ENCODE data around the gene PUS10.
"Not testable (repeated sequence)": the region's sequence is repeated elsewhere in the genome, so short reads cannot be mapped to it uniquely, and the experiment has no call there.

The PUS10 gene

GRCh38 chr2:60936757-60937156 is 81.3 kb downstream of the PUS10 start:
- TF ChIP-seq, protein P1, sequence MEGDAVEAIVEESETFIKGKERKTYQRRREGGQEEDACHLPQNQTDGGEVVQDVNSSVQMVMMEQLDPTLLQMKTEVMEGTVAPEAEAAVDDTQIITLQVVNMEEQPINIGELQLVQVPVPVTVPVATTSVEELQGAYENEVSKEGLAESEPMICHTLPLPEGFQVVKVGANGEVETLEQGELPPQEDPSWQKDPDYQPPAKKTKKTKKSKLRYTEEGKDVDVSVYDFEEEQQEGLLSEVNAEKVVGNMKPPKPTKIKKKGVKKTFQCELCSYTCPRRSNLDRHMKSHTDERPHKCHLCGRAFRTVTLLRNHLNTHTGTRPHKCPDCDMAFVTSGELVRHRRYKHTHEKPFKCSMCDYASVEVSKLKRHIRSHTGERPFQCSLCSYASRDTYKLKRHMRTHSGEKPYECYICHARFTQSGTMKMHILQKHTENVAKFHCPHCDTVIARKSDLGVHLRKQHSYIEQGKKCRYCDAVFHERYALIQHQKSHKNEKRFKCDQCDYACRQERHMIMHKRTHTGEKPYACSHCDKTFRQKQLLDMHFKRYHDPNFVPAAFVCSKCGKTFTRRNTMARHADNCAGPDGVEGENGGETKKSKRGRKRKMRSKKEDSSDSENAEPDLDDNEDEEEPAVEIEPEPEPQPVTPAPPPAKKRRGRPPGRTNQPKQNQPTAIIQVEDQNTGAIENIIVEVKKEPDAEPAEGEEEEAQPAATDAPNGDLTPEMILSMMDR (IDR thresholded peaks at IDR 0.05; ENCODE audit: low read length, missing control alignments): no peak
- no peak for DNase-seq (ENCODE audit: low read depth)
- H3K4me3 ChIP-seq (replicated peaks; ENCODE audit: low read depth, low read length): no peak overlapping the region

DNA sequence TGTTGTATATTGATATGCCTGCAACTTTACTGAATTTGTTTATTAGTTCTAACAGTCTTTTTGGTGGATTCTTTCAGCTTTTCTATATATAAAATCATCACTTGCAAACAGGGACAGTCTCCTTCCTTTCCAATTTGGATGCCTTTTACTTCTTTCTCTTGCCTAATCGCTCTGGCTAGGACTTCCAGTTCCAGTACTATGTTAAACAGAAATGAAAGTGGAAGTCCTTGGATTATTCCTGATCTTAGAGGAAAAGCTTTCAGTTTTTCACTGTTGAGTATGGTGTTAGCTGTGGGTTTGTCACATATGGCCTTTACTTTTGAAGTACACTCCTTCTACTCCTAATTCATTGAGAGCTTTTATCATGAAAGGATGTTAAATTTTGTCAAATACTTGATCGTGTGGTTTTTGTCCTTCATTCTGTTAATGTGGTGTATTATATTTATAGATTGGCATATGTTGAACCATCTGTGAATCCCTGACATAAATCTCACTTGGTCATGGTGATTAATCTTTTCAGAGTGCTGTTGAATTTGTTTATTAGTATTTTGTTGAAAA is 83.8 kb downstream of the PUS10 start:
- TF ChIP-seq, protein P1 (IDR thresholded peaks at IDR 0.05; ENCODE audit: low read length, missing control alignments): no peak
- peak; percentile 14 for DNase-seq (ENCODE audit: low read depth)

DNA sequence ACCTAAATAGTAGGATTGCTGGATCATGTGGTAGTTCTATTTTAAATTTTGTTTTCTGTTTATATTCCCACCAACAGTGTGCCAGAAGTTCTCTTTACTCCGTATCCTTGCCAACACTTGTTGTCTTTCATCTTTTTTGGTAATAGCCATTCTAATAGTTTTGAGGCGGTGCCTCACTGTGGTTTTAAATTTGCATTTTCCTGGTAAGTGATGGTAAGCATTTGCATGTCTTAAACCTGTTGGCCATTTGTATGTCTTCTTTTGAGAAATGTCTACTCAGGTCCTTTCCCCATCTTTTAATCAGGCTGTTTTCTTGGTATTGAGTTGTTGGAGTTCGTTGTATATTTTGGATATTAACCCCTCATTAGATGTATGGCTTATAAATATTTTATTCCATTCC is 85.1 kb downstream of the PUS10 start:
- no peak for DNase-seq (ENCODE audit: low read depth)
- TF ChIP-seq, protein P1 (IDR thresholded peaks at IDR 0.05; ENCODE audit: low read length, missing control alignments): no peak
- no peak overlapping the region for H3K4me3 ChIP-seq (replicated peaks; ENCODE audit: low read depth, low read length)

More for the DNA sequence above, 83.8 kb downstream of the PUS10 start:
- no peak overlapping the region for H3K4me3 ChIP-seq (replicated peaks; ENCODE audit: low read depth, low read length)

- not testable (repeated sequence) for H3K4me3 ChIP-seq (replicated peaks; ENCODE audit: low read depth, low read length); DNase-seq (ENCODE audit: low read depth)
These were observed 86.0 kb downstream of the PUS10 start for GRCh38 chr2:60932061-60932460.

DNA sequence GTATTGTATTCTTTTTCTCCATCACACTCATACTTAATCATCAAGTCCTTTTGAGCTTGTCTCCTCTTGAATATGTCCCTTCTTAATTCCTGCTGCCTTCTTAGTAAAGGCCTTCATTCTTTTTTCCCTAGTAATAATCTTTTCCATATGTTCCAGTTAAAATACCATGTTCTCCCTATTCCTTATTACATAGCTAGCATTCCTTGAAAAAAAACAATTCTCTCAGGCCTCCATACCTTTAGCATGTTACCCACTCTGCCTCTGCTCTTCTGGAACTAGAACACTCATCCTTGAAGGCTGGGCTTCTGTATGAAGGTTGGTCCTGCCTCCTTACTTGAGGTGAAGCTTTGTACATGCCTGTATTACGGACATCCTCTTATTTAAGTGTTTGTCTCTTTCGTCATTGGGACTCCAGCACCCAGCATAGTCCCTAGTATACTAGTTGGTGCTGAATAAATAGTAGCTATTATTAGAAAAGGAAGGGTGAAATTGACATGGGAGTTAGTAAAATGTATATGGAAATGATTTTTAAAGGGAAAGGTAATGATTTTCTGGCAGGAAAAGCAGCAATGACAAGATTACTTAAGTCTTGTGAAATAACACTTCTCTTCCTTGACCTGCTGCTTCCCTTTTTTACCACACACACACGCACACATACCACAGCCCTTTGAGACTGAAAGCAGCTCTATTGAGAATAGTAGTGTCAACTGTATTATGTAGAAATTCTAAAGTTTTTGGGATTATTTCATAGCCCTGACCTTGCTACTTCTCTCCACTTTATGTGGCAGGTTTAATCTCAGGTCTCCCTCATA is 91.1 kb downstream of the PUS10 start:
- DNase-seq (ENCODE audit: low read depth): peak; percentile 59
- TF ChIP-seq, protein P1 (IDR thresholded peaks at IDR 0.05; ENCODE audit: low read length, missing control alignments): no peak
- H3K4me3 ChIP-seq (replicated peaks; ENCODE audit: low read depth, low read length): no peak overlapping the region

DNA sequence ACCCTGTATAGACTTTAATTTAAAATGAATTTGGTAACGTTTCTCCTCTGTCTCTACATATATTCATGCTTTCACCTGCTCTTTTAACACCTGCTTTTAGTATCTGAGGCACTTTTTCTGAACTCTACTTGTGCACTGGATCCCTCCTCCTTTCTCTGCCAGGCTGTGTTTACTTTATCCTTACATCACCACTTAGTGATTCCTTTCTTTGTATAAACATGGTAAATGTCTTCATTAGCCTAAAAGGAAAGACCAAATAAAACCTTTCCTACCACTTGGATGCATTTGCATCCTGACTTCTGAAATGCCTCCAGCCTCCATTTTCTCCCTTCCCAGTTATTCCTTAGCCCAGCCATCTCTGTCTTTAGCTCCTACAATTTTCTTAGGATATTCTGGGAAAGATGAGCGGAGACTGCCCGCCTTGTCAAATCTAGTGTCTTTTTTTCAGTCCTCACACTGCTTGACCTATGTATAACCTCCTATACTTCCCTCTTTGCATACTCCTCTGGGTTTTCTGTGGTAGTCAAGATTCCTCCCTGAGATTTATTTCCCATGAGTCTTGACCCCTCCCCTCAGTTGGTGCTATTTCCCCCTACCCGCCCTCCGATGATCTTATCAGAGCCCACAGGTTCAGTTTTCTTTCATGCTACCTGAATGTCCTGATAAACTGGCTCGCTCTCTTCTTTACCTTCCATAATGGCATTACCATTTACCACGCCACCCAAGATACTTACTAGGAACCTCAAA is 91.9 kb downstream of the PUS10 start:
- TF ChIP-seq, protein P1 (IDR thresholded peaks at IDR 0.05; ENCODE audit: low read length, missing control alignments): no peak
- no peak overlapping the region for H3K4me3 ChIP-seq (replicated peaks; ENCODE audit: low read depth, low read length)
- no peak for DNase-seq (ENCODE audit: low read depth)

GRCh38 chr2:60907329-60907728 is 110.7 kb downstream of the PUS10 start:
- no peak for DNase-seq (ENCODE audit: low read depth)
- TF ChIP-seq, protein P1 (IDR thresholded peaks at IDR 0.05; ENCODE audit: low read length, missing control alignments): no peak
- H3K4me3 ChIP-seq (replicated peaks; ENCODE audit: low read depth, low read length): no peak overlapping the region

All from fibroblast of pulmonary artery (primary cell).